Measurements from ENCODE around the gene CCDC57.

GRCh38 chr17:82215095-82215971 is 2.7 kb upstream of the CCDC57 start:
- TF ChIP-seq CTCF (IDR thresholded peaks at IDR 0.05) = no peak
- TF ChIP-seq POLR2AphosphoS5 (IDR thresholded peaks at IDR 0.05) = no peak
- no peak for TF ChIP-seq POLR2A (IDR thresholded peaks at IDR 0.05)

All from transverse colon (tissue), 4 donors.